Measurements from ENCODE around the gene PUS7L. TPM values are rescaled to one million over a fixed set of nuclear protein-coding genes. Genes with fewer than 3 reads are reported as not detected.
"Not testable (repeated sequence)": the region's sequence is repeated elsewhere in the genome, so short reads cannot be mapped to it uniquely, and the experiment has no call there.

PUS7L gene
- 8.3 and 11.6 TPM in 2 replicates for total RNA-seq

GRCh38 chr12:43758728-43759563 lies at the start of gene PUS7L, which contains the start of gene IRAK4:
Gene PUS7L, minus strand, starts transcription at chr12:43758790. Its CDS starts 3,545 bp downstream, at chr12:43755245.
Gene IRAK4, plus strand, starts transcription at chr12:43758951. Its CDS starts 9,161 bp downstream, at chr12:43768112.
- DNase-seq (ENCODE audit: extremely low read depth, low read depth, low spot score), result peak; percentile 90

- no peak for DNase-seq (ENCODE audit: extremely low read depth, low read depth, low spot score)
Observed at GRCh38 chr12:43807386-43807785, 48.8 kb upstream of the PUS7L start.

GRCh38 chr12:43806737-43807072 lies 48.1 kb upstream of the PUS7L start:
- no peak for DNase-seq (ENCODE audit: extremely low read depth, low read depth, low spot score)

- DNase-seq (ENCODE audit: extremely low read depth, low read depth, low spot score), result peak; percentile 14
Observed at GRCh38 chr12:43805860-43806736, 47.5 kb upstream of the PUS7L start, which contains the start of gene TWF1. Gene TWF1, minus strand, starts transcription at chr12:43806317. Its CDS starts 72 bp downstream, at chr12:43806245.

- DNase-seq (ENCODE audit: extremely low read depth, low read depth, low spot score), result no peak
Observed at GRCh38 chr12:43805149-43805859, 46.7 kb upstream of the PUS7L start.

GRCh38 chr12:43797561-43798217 lies 39.1 kb upstream of the PUS7L start:
- DNase-seq (ENCODE audit: extremely low read depth, low read depth, low spot score), result no peak

GRCh38 chr12:43795716-43796280 lies 37.2 kb upstream of the PUS7L start:
- DNase-seq (ENCODE audit: extremely low read depth, low read depth, low spot score), result no peak

GRCh38 chr12:43789941-43790340 lies 31.4 kb upstream of the PUS7L start:
- no peak for DNase-seq (ENCODE audit: extremely low read depth, low read depth, low spot score)

GRCh38 chr12:43786899-43787693 lies 28.5 kb upstream of the PUS7L start:
- DNase-seq (ENCODE audit: extremely low read depth, low read depth, low spot score), result no peak

- DNase-seq (ENCODE audit: extremely low read depth, low read depth, low spot score), result no peak
Observed at GRCh38 chr12:43776498-43776897, 17.9 kb upstream of the PUS7L start.

- no peak for DNase-seq (ENCODE audit: extremely low read depth, low read depth, low spot score)
Observed at GRCh38 chr12:43766291-43766690, 7.7 kb upstream of the PUS7L start.

GRCh38 chr12:43764528-43764927 lies 5.9 kb upstream of the PUS7L start:
- DNase-seq (ENCODE audit: extremely low read depth, low read depth, low spot score), result no peak

- no peak for DNase-seq (ENCODE audit: extremely low read depth, low read depth, low spot score)
Observed at GRCh38 chr12:43763769-43764168, 5.2 kb upstream of the PUS7L start.

- no peak for DNase-seq (ENCODE audit: extremely low read depth, low read depth, low spot score)
Observed at GRCh38 chr12:43762596-43762995, 4.0 kb upstream of the PUS7L start.

GRCh38 chr12:43761500-43761899 lies 2.9 kb upstream of the PUS7L start:
- DNase-seq (ENCODE audit: extremely low read depth, low read depth, low spot score), result no peak

- DNase-seq (ENCODE audit: extremely low read depth, low read depth, low spot score), result no peak
Observed at GRCh38 chr12:43760396-43760795, 1.8 kb upstream of the PUS7L start.

GRCh38 chr12:43758247-43758727 lies 303 bp downstream of the PUS7L start:
- DNase-seq (ENCODE audit: extremely low read depth, low read depth, low spot score), result no peak

GRCh38 chr12:43754015-43754414 lies 4.6 kb downstream of the PUS7L start:
- no peak for DNase-seq (ENCODE audit: extremely low read depth, low read depth, low spot score)

GRCh38 chr12:43751360-43751759 lies 7.2 kb downstream of the PUS7L start:
- not testable (repeated sequence) for DNase-seq (ENCODE audit: extremely low read depth, low read depth, low spot score)
